HepG2 (cell line): Measurements from ENCODE around the gene CIAO2B. TPM values are rescaled to one million over a fixed set of nuclear protein-coding genes. Genes with fewer than 3 reads are reported as not detected.
A peak's percentile ranks its signal among the peaks of the same experiment; 100 is the strongest.

Experiments used
- CBX2 ChIP-seq, 2 experiments: fragments of 200-600 bp in 1 of 2; sonication (generic); formaldehyde crosslinking in 1 of 2; IDR thresholded peaks; 2 replicates each; pipeline versions ENCODE4 v1.7.0 to v1.8.1; 2018 to 2022; ENCODE audit warnings: low read depth in 2 of 2, low read length in 1 of 2, mild to moderate bottlenecking in 1 of 2, missing genetic modification reagents in 1 of 2
- ETV6 ChIP-seq: sonication (generic); formaldehyde crosslinking; conservative IDR thresholded peaks from 2 replicates; pipeline ENCODE4 v1.4.0; 2020; ENCODE audit warnings: missing genetic modification reagents
- GABPB1 ChIP-seq: IDR thresholded peaks from 2 replicates; pipeline ENCODE4 v1.6.1; 2016; ENCODE audit warnings: mild to moderate bottlenecking, missing genetic modification reagents, moderate library complexity, missing compliant biosample characterization
- HDAC1 ChIP-seq: sonication (generic); formaldehyde crosslinking; IDR thresholded peaks from 2 replicates; pipeline ENCODE4 v1.5.1; 2020; ENCODE audit warnings: mild to moderate bottlenecking, missing genetic modification reagents
- IRF2 ChIP-seq: IDR thresholded peaks from 2 replicates; pipeline ENCODE4 v1.6.1; 2018; ENCODE audit warnings: missing genetic modification reagents, missing compliant biosample characterization
- MTA1 ChIP-seq: sonication (generic); formaldehyde crosslinking; IDR thresholded peaks from 2 replicates; pipeline ENCODE4 v1.4.0; 2020; ENCODE audit warnings: missing genetic modification reagents, mild to moderate bottlenecking, borderline replicate concordance
- NFKB2 ChIP-seq: sonication (generic); formaldehyde crosslinking; IDR thresholded peaks from 2 replicates; pipeline ENCODE4 v1.4.0; 2020; ENCODE audit warnings: missing genetic modification reagents, borderline replicate concordance
- NFYB ChIP-seq: sonication (generic); formaldehyde crosslinking; IDR thresholded peaks from 2 replicates; pipeline ENCODE4 v1.4.0; 2020; ENCODE audit warnings: missing genetic modification reagents
- NPAS2 ChIP-seq: sonication (generic); formaldehyde crosslinking; IDR thresholded peaks from 2 replicates; pipeline ENCODE4 v1.8.0; 2022; ENCODE audit warnings: mild to moderate bottlenecking, missing genetic modification reagents, borderline replicate concordance
- PAX8 ChIP-seq: sonication (generic); formaldehyde crosslinking; IDR thresholded peaks from 2 replicates; pipeline ENCODE4 v1.8.0; 2022; ENCODE audit warnings: mild to moderate bottlenecking, missing genetic modification reagents, borderline replicate concordance
- TEAD3 ChIP-seq: optimal IDR thresholded peaks from 2 replicates; pipeline ENCODE3; 2016; ENCODE audit warnings: borderline replicate concordance
- ZBTB3 ChIP-seq: sonication (generic); formaldehyde crosslinking; IDR thresholded peaks from 2 replicates; pipeline ENCODE4 v1.4.0; 2020; ENCODE audit warnings: low read depth, mild to moderate bottlenecking, moderate library complexity, missing genetic modification reagents, borderline replicate concordance
- polyA plus RNA-seq, 8 experiments: library from polyadenylated mRNA; depleted of rRNA in 3 of 8; stranded (reverse) in 7 of 8; unstranded in 1 of 8; fragments of >200 nt; fragmentation: Illumina TruSeq in 4 of 8; extraction: Trizol in 4 of 8; gene quantifications; 2 replicates each; pipeline versions ENCODE4 v1.2.1 to v1.2.3, GENCODE V29; 2011 to 2016; ENCODE audit warnings: low read depth in 4 of 8, missing spikeins in 1 of 8, mixed read lengths in 1 of 8; ENCODE audit not compliant: insufficient read depth in 1 of 8
- total RNA-seq, 5 experiments: library from RNA; depleted of rRNA; stranded (reverse); fragments of >200 nt; fragmentation: Illumina TruSeq; extraction: Trizol; gene quantifications; 2 replicates each; pipeline ENCODE4 v1.2.3, GENCODE V29; 2016; ENCODE audit warnings: low read depth in 1 of 5
- TF ChIP-seq, protein P1 (sequence below): conservative IDR thresholded peaks from 2 replicates; pipeline ENCODE4 v1.6.1; 2018; ENCODE audit warnings: missing genetic modification reagents
- TF ChIP-seq, protein P2 (sequence below): sonication (generic); formaldehyde crosslinking; IDR thresholded peaks from 2 replicates; pipeline ENCODE4 v1.5.0; 2020; ENCODE audit warnings: missing genetic modification reagents
- TF ChIP-seq, protein P3 (sequence below): sonication (generic); formaldehyde crosslinking; IDR thresholded peaks from 2 replicates; pipeline ENCODE4 v1.5.0; 2020; ENCODE audit warnings: missing genetic modification reagents
- TF ChIP-seq, protein P4 (sequence below): sonication (generic); formaldehyde crosslinking; IDR thresholded peaks from 2 replicates; pipeline ENCODE4 v1.5.1; 2020; ENCODE audit warnings: mild to moderate bottlenecking, moderate library complexity, missing genetic modification reagents
- TF ChIP-seq, protein P5 (sequence below), 2 experiments: fragments of 450-650 bp in 1 of 2; sonication (generic) in 1 of 2; formaldehyde crosslinking; IDR thresholded peaks; 2 replicates each; pipeline versions ENCODE4 v1.5.0 to v1.8.0; 2020 to 2022; ENCODE audit warnings: mild to moderate bottlenecking in 1 of 2, missing genetic modification reagents in 1 of 2

CIAO2B gene
- total and polyA plus RNA-seq, 2 of the 13 experiments (the other 11 are each of a cell fraction or from before 2014, with no cell fraction given) = 157 to 293 TPM

DNA sequence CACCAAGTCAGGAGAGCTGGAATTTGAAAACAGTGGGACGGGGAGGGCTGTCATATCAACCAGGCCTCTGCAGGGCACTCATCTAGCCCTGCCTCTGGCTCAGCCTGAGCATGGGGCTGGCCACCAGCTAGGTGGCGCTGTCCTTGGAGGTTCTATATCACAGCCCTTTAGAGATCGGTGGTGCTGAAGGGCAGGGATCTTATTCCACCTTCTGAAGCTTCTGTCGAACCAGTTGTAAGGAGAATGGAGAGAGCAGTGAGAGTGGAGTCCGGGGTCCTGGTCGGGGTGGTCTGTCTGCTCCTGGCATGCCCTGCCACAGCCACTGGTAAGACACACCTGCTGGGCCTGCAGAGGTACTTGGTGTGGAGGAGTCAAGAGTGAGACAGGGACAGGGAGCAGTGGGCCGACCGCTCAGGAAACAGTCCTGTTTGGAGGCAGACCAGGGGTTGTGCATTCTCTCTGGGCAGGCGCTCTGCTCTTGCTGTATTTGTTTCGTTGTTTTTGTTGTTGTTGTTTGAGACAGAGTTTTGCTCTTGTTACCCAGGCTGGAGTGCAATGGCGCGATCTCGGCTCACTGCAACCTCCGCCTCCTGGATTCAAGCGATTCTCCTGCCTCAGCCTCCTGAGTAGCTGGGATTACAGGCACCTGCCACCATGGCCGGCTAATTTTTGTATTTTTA lies 27.0 kb upstream of the CIAO2B start, which contains the start of gene CES3 (continued):
- TF ChIP-seq NPAS2 (CRISPR knock-in tag) (no peak), TEAD3 (CRISPR knock-in tag) (peak; percentile 48), NFYB (CRISPR knock-in tag) (peak; percentile 40; the same call in 1 of the 2 replicates), MTA1 (peak; percentile 28; the same call in 1 of the 2 replicates), NFKB2 (CRISPR knock-in tag) (no peak; the same call in 1 of the 2 replicates), HDAC1 (CRISPR knock-in tag) (peak; percentile 53; the same call in 1 of the 2 replicates), PAX8 (CRISPR knock-in tag) (0 out of 2 replicates have a peak, but pooled peaks have one; percentile 83), CBX2 (IDR thresholded peaks at IDR 0.05; ENCODE audit: low read depth, low read length) (no peak), CBX2 (CRISPR knock-in tag; IDR thresholded peaks at IDR 0.05; ENCODE audit: low read depth) (no peak), ZBTB3 (CRISPR knock-in tag) (no peak), GABPB1 (CRISPR knock-in tag) (0 out of 2 replicates have a peak, but pooled peaks have one; percentile 12), ETV6 (no peak), IRF2 (CRISPR knock-in tag) (peak; percentile 51; the same call in 1 of the 2 replicates)
- TF ChIP-seq, protein P1, sequence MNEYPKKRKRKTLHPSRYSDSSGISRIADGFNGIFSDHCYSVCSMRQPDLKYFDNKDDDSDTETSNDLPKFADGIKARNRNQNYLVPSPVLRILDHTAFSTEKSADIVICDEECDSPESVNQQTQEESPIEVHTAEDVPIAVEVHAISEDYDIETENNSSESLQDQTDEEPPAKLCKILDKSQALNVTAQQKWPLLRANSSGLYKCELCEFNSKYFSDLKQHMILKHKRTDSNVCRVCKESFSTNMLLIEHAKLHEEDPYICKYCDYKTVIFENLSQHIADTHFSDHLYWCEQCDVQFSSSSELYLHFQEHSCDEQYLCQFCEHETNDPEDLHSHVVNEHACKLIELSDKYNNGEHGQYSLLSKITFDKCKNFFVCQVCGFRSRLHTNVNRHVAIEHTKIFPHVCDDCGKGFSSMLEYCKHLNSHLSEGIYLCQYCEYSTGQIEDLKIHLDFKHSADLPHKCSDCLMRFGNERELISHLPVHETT (CRISPR knock-in tag) = 0 out of 2 replicates have a peak, but pooled peaks have one; percentile 16
- TF ChIP-seq, protein P2, sequence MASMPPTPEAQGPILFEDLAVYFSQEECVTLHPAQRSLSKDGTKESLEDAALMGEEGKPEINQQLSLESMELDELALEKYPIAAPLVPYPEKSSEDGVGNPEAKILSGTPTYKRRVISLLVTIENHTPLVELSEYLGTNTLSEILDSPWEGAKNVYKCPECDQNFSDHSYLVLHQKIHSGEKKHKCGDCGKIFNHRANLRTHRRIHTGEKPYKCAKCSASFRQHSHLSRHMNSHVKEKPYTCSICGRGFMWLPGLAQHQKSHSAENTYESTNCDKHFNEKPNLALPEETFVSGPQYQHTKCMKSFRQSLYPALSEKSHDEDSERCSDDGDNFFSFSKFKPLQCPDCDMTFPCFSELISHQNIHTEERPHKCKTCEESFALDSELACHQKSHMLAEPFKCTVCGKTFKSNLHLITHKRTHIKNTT (CRISPR knock-in tag) = no peak
- TF ChIP-seq, protein P3, sequence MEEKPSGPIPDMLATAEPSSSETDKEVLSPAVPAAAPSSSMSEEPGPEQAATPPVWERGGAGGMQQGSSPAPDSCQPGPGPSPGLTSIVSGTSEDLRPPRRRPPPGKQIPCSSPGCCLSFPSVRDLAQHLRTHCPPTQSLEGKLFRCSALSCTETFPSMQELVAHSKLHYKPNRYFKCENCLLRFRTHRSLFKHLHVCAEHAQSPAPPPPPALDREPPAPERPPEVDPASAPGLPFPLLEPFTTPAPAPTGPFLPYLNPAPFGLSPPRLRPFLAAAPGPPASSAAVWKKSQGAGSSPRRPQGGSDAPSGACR (CRISPR knock-in tag) = 0 out of 2 replicates have a peak, but pooled peaks have one; percentile 68
- TF ChIP-seq, protein P4, sequence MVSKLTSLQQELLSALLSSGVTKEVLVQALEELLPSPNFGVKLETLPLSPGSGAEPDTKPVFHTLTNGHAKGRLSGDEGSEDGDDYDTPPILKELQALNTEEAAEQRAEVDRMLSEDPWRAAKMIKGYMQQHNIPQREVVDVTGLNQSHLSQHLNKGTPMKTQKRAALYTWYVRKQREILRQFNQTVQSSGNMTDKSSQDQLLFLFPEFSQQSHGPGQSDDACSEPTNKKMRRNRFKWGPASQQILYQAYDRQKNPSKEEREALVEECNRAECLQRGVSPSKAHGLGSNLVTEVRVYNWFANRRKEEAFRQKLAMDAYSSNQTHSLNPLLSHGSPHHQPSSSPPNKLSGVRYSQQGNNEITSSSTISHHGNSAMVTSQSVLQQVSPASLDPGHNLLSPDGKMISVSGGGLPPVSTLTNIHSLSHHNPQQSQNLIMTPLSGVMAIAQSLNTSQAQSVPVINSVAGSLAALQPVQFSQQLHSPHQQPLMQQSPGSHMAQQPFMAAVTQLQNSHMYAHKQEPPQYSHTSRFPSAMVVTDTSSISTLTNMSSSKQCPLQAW = peak; percentile 76
- TF ChIP-seq, protein P5, sequence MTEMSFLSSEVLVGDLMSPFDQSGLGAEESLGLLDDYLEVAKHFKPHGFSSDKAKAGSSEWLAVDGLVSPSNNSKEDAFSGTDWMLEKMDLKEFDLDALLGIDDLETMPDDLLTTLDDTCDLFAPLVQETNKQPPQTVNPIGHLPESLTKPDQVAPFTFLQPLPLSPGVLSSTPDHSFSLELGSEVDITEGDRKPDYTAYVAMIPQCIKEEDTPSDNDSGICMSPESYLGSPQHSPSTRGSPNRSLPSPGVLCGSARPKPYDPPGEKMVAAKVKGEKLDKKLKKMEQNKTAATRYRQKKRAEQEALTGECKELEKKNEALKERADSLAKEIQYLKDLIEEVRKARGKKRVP (CRISPR knock-in tag; IDR thresholded peaks at IDR 0.05) = no peak
